Measurements from ENCODE around the gene FFAR1.

DNA sequence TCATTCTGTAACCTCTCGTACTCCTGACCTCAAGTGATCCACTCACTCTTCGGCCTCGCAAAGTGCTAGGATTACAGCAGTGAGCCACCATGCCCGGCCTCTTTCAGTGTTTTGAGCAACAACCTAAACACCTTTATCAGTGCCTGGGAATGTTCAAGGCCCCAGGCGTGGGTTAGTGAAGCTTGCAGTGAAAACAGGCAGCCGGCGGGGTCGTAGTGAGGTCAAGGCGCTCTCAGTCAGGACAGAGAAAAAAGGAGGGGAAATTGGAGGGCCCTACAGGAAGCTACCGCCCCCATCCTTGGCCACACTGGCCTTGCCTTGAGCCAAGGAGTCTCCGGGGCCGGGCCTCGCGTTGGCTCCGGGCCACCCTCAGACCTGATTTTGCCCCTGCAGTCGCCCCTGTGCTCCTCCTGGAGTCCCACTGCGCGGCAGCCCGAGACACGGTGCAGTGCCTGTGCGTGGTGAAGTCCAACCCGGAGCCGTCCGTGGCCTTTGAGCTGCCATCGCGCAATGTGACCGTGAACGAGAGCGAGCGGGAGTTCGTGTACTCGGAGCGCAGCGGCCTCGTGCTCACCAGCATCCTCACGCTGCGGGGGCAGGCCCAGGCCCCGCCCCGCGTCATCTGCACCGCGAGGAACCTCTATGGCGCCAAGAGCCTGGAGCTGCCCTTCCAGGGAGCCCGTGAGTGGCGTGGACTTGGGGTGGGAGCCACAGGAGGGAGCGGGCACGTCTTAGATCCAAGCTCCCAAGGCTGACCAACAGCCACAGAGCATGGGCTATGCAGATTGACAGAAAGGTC, 38.0 kb upstream of the FFAR1 start:
- TF ChIP-seq, protein P1, sequence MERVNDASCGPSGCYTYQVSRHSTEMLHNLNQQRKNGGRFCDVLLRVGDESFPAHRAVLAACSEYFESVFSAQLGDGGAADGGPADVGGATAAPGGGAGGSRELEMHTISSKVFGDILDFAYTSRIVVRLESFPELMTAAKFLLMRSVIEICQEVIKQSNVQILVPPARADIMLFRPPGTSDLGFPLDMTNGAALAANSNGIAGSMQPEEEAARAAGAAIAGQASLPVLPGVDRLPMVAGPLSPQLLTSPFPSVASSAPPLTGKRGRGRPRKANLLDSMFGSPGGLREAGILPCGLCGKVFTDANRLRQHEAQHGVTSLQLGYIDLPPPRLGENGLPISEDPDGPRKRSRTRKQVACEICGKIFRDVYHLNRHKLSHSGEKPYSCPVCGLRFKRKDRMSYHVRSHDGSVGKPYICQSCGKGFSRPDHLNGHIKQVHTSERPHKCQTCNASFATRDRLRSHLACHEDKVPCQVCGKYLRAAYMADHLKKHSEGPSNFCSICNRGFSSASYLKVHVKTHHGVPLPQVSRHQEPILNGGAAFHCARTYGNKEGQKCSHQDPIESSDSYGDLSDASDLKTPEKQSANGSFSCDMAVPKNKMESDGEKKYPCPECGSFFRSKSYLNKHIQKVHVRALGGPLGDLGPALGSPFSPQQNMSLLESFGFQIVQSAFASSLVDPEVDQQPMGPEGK (CRISPR knock-in tag; IDR thresholded peaks at IDR 0.05; ENCODE audit: borderline replicate concordance): no peak
- no peak for TF ChIP-seq PPARA (CRISPR knock-in tag; IDR thresholded peaks at IDR 0.05; ENCODE audit: borderline replicate concordance)
- TF ChIP-seq ZFP3 (CRISPR knock-in tag; IDR thresholded peaks at IDR 0.05): no peak
- no peak for TF ChIP-seq TOX (CRISPR knock-in tag; IDR thresholded peaks at IDR 0.05; ENCODE audit: borderline replicate concordance)
- TF ChIP-seq, protein P2, sequence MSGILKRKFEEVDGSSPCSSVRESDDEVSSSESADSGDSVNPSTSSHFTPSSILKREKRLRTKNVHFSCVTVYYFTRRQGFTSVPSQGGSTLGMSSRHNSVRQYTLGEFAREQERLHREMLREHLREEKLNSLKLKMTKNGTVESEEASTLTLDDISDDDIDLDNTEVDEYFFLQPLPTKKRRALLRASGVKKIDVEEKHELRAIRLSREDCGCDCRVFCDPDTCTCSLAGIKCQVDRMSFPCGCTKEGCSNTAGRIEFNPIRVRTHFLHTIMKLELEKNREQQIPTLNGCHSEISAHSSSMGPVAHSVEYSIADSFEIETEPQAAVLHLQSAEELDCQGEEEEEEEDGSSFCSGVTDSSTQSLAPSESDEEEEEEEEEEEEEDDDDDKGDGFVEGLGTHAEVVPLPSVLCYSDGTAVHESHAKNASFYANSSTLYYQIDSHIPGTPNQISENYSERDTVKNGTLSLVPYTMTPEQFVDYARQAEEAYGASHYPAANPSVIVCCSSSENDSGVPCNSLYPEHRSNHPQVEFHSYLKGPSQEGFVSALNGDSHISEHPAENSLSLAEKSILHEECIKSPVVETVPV (CRISPR knock-in tag; IDR thresholded peaks at IDR 0.05): no peak
- no peak for TF ChIP-seq ZFP30 (CRISPR knock-in tag; IDR thresholded peaks at IDR 0.05)
- TF ChIP-seq BACH2 (CRISPR knock-in tag; IDR thresholded peaks at IDR 0.05; ENCODE audit: borderline replicate concordance): no peak
- no peak for TF ChIP-seq ZNF565 (CRISPR knock-in tag; conservative IDR thresholded peaks at IDR 0.05; ENCODE audit: low read depth)

Data from SK-N-SH treated with all-trans-retinoic acid at 6 μM for 48 hours (cell line).